ENCODE data around the gene SON. TPM values are rescaled to one million over a fixed set of nuclear protein-coding genes. Genes with fewer than 3 reads are reported as not detected.

The SON gene
- total RNA-seq, 1 donor from 2014 or later = 179 TPM

DNA sequence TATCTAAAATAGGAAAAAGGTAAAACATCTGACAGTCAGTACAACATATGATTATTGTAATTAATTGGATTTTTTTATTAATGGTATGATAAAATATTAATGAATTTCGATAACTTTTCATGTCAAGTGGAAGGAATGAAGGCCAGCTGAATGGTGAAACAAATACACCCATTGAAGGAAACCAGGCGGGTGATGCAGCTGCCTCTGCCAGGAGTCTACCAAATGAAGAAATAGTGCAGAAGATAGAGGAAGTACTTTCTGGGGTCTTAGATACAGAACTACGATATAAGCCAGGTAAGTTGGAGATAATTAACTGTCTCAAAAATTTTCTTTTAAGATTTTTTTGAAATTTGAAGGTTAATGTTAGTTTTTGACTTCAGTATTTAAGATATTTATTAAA, 3.2 kb downstream of the SON start:
- Histone ChIP-seq H3K27me3 (no peaks in the 10 kb centered on the region), H3K27ac (no peak overlapping the region), H3K4me1 (peaks cover 0 to 13% of the 10 kb centered on the region in 2 donors)

GRCh38 chr21:33549848-33550771, 7.3 kb downstream of the SON start:
- TF ChIP-seq, protein P1, sequence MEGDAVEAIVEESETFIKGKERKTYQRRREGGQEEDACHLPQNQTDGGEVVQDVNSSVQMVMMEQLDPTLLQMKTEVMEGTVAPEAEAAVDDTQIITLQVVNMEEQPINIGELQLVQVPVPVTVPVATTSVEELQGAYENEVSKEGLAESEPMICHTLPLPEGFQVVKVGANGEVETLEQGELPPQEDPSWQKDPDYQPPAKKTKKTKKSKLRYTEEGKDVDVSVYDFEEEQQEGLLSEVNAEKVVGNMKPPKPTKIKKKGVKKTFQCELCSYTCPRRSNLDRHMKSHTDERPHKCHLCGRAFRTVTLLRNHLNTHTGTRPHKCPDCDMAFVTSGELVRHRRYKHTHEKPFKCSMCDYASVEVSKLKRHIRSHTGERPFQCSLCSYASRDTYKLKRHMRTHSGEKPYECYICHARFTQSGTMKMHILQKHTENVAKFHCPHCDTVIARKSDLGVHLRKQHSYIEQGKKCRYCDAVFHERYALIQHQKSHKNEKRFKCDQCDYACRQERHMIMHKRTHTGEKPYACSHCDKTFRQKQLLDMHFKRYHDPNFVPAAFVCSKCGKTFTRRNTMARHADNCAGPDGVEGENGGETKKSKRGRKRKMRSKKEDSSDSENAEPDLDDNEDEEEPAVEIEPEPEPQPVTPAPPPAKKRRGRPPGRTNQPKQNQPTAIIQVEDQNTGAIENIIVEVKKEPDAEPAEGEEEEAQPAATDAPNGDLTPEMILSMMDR (IDR thresholded peaks at IDR 0.05) = no peak
- Histone ChIP-seq H3K27me3 (no peaks in the 10 kb centered on the region), H3K4me3 (no peak overlapping the region), H3K9me3 (no peaks in the 10 kb centered on the region), H3K4me1 (peaks cover 0 to 6% of the 10 kb centered on the region in 2 donors), H3K27ac (no peak overlapping the region), H3K36me3 (peaks cover 70 to 78% of the 10 kb centered on the region in 2 donors)
- intact Hi-C loops (cut with DNase I) = no loop called here
- DNase-seq (ENCODE audit: low spot score in 2 of 2) = no peak

More for the DNA sequence above, 3.2 kb downstream of the SON start:
- TF ChIP-seq, protein P1 (IDR thresholded peaks at IDR 0.05) = no peak
- DNase-seq (ENCODE audit: low spot score in 2 of 2) = no peak
- intact Hi-C loops (cut with DNase I) = no loop called here
- Histone ChIP-seq H3K9me3 (no peaks in the 10 kb centered on the region), H3K36me3 (peaks cover 33 to 40% of the 10 kb centered on the region in 2 donors), H3K4me3 (no peak overlapping the region)

DNA sequence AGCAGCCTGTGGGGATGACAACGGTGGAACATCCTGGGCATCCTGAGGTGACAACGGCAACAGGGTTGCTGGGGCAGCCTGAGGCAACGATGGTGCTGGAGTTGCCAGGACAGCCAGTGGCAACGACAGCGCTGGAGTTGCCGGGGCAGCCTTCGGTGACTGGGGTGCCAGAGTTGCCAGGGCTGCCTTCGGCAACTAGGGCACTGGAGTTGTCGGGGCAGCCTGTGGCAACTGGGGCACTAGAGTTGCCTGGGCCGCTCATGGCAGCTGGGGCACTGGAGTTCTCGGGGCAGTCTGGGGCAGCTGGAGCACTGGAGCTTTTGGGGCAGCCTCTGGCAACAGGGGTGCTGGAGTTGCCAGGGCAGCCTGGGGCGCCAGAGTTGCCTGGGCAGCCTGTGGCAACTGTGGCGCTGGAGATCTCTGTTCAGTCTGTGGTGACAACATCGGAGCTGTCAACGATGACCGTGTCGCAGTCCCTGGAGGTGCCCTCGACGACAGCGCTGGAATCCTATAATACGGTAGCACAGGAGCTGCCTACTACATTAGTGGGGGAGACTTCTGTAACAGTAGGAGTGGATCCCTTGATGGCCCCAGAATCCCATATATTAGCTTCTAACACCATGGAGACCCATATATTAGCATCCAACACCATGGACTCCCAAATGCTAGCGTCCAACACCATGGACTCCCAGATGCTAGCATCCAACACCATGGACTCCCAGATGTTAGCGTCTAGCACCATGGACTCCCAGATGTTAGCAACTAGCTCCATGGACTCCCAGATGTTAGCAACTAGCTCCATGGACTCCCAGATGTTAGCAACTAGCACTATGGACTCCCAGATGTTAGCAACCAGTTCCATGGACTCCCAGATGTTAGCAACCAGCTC, 8.2 kb downstream of the SON start:
- intact Hi-C loops (cut with DNase I) = no loop called here
- no peak overlapping the region for H3K4me3 ChIP-seq
- DNase-seq (ENCODE audit: low spot score in 2 of 2) = no peak
- H3K27me3 ChIP-seq = no peaks in the 10 kb centered on the region
- H3K9me3 ChIP-seq = no peaks in the 10 kb centered on the region
- peaks cover 0 to 6% of the 10 kb centered on the region in 2 donors for H3K4me1 ChIP-seq
- TF ChIP-seq, protein P1 (IDR thresholded peaks at IDR 0.05) = no peak
- no peak overlapping the region for H3K27ac ChIP-seq
- H3K36me3 ChIP-seq = peaks cover 70 to 87% of the 10 kb centered on the region in 2 donors

GRCh38 chr21:33551664-33552063, 8.8 kb downstream of the SON start:
- DNase-seq (ENCODE audit: low spot score in 2 of 2) = no peak
- no peak overlapping the region for H3K27ac ChIP-seq
- peaks cover 68 to 89% of the 10 kb centered on the region in 2 donors for H3K36me3 ChIP-seq
- peaks cover 0 to 10% of the 10 kb centered on the region in 2 donors for H3K4me1 ChIP-seq
- no peaks in the 10 kb centered on the region for H3K9me3 ChIP-seq
- H3K27me3 ChIP-seq = no peaks in the 10 kb centered on the region
- H3K4me3 ChIP-seq = no peak overlapping the region
- TF ChIP-seq, protein P1 (IDR thresholded peaks at IDR 0.05) = no peak
- intact Hi-C loops (cut with DNase I) = no loop called here

- peaks cover 0 to 10% of the 10 kb centered on the region in 2 donors for H3K4me1 ChIP-seq
- H3K27me3 ChIP-seq = no peaks in the 10 kb centered on the region
- H3K36me3 ChIP-seq = peaks cover 66 to 89% of the 10 kb centered on the region in 2 donors
- TF ChIP-seq, protein P1 (IDR thresholded peaks at IDR 0.05) = no peak
- intact Hi-C loops (cut with DNase I) = no loop called here
- DNase-seq (ENCODE audit: low spot score in 2 of 2) = no peak
- no peak overlapping the region for H3K4me3 ChIP-seq
- H3K27ac ChIP-seq = no peak overlapping the region
- H3K9me3 ChIP-seq = no peaks in the 10 kb centered on the region
These were observed 9.5 kb downstream of the SON start for GRCh38 chr21:33552093-33552998.
